GM21367 (cell line): ENCODE results near the gene FAAP100.
"Not testable (repeated sequence)": the region's sequence is repeated elsewhere in the genome, so short reads cannot be mapped to it uniquely, and the experiment has no call there.

ENCODE experiments used
- ATAC-seq: cut with Tn5 transposase; IDR thresholded peaks from one replicate; pipeline ENCODE4 v1.9.1; 2021; ENCODE audit not compliant: unreplicated experiment

Gene FAAP100

GRCh38 chr17:81539961-81540675, 12.0 kb downstream of the FAAP100 start:
- ATAC-seq = no peak

DNA sequence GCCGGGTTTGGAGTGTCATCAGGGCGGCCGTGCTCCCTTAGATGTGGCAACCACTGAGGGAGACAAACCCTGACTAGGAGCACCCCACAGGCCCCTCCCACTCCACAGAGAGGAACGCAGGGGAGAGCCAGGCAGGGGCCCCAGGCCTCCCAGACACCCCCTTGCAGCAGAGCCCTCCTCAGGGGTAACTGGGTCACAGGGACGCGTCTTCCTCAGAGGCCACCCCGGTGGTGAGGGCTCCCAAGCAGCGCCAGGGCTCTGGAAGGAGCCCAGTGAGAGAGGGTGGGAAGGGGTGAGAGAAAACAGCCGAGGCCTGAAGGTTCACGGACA, 12.6 kb downstream of the FAAP100 start:
- ATAC-seq = no peak

GRCh38 chr17:81538651-81539570, 13.2 kb downstream of the FAAP100 start:
- no peak for ATAC-seq

- no peak for ATAC-seq
Observed at GRCh38 chr17:81537856-81538555, 14.1 kb downstream of the FAAP100 start.

GRCh38 chr17:81537343-81537855, 14.8 kb downstream of the FAAP100 start:
- ATAC-seq = no peak

DNA sequence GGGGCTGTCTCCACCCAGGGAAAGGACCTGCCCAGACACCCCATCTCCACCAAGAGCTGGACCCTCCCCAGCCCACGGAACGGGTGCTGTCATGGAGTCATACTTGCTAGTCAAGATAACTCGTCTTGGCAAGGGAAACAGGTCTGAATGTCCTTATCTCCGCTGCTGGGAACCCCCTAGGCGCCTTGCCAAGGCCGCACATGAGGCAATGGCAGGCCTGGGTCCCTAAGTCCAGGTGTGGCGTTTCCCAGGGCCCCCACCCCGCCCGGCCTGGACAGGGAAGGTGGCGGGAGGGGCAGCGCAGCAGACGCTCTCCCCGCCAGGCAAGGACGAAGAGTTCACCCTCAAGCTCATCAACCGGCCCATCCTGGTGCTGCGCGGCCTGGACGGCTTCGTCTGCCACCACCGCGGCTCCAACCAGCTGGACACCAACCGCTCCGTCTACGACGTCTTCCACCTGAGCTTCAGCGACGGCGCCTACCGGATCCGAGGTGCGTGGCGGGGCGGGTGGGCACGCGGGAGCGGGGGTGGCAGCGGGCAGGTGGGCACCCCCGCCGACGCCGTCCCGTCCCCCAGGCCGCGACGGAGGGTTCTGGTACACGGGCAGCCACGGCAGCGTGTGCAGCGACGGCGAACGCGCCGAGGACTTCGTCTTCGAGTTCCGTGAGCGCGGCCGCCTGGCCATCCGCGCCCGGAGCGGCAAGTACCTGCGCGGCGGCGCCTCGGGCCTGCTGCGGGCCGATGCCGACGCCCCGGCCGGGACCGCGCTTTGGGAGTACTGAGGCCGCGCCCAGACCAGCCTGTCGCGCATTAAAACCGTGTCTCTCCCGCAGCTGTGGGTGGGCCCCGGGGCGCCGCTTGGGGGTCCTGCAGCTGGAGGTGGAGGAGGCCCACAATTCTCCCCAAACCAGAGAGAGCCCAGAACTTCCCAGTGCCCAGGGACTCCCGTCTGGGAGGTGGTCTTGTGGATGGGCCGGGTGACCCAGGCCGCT, 15.6 kb downstream of the FAAP100 start:
- ATAC-seq = no peak

- ATAC-seq = no peak
Observed at GRCh38 chr17:81535480-81536298, 16.5 kb downstream of the FAAP100 start.

GRCh38 chr17:81535007-81535328, 17.2 kb downstream of the FAAP100 start:
- no peak for ATAC-seq

- ATAC-seq = no peak
Observed at GRCh38 chr17:81534157-81535006, 17.8 kb downstream of the FAAP100 start.

DNA sequence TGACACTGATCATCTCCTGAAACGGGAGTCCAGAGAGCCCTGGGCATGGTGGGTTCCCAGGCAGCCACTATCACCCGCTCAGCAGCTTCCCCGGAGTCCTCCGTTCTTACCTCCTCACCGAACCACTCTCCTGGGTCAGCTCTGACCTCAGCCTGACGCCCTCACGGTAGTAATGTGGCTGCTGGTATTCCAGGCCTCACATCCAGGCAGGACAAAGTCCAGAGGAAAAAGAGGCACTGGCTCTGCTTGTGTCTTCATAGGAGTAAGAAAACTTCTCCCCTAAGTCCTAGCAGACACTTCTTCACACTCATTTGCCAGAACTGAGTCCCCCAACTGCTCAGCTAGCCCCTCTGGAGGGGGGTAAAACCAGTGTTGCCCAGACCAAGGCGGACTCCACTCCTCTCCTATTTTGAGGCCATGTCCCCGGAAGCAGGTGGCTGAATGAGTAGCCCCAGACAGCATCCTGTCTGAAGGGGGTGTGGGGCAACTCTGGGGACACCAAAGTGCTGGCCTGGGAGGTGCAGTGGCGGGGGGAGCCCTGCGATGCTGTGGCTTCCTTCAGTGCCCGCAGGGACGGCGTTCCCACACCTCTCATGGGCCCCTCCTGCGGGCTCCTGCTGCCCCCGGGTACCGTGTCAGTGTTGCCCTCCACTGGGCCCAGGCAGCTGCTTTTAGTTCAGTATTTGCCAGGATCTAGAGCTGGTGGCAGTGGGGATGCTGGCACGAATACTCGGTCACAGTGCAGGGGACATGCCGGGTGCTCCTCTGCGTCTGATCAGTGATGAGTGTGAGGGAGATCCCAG, 18.6 kb downstream of the FAAP100 start:
- no peak for ATAC-seq

- no peak for ATAC-seq
Observed at GRCh38 chr17:81532490-81533287, 19.5 kb downstream of the FAAP100 start.

DNA sequence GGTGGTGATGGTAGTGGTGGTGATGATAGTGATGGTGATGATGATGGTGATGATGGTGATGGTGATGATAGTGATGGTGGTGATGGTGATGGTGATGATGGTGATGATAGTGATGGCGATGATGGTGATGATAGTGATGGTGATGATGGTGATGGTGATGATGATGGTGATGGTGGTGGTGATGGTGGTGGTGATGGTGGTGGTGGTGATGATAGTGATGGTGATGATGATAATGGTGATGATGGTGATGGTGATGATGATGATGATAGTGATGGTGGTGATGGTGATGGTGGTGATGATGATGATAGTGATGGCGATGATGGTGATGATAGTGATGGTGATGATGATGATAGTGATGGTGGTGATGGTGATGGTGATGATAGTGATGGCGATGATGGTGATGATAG, 20.2 kb downstream of the FAAP100 start:
- not testable (repeated sequence) for ATAC-seq

GRCh38 chr17:81531013-81531412, 21.1 kb downstream of the FAAP100 start:
- not testable (repeated sequence) for ATAC-seq

GRCh38 chr17:81529437-81529803, 22.7 kb downstream of the FAAP100 start:
- no peak for ATAC-seq

DNA sequence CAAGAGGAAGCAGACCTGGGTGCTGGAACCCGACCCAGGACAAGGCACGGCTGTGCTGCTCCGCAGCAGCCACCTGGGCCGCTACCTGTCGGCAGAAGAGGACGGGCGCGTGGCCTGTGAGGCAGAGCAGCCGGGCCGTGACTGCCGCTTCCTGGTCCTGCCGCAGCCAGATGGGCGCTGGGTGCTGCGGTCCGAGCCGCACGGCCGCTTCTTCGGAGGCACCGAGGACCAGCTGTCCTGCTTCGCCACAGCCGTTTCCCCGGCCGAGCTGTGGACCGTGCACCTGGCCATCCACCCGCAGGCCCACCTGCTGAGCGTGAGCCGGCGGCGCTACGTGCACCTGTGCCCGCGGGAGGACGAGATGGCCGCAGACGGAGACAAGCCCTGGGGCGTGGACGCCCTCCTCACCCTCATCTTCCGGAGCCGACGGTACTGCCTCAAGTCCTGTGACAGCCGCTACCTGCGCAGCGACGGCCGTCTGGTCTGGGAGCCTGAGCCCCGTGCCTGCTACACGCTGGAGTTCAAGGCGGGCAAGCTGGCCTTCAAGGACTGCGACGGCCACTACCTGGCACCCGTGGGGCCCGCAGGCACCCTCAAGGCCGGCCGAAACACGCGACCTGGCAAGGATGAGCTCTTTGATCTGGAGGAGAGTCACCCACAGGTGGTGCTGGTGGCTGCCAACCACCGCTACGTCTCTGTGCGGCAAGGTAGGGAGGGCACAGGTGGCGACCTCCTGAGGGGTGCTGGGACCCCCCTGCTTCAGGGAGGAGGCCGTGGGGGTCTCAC, 23.3 kb downstream of the FAAP100 start:
- no peak for ATAC-seq

DNA sequence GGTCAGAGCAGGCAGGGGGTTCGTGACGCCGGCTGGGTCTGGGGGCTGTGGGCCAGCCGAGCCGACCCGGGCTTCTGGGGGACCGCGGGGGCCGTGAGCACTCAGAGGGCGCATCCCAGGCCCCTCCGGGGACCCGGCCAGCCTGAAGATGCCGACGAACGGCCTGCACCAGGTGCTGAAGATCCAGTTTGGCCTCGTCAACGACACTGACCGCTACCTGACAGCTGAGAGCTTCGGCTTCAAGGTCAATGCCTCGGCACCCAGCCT, 23.8 kb downstream of the FAAP100 start:
- ATAC-seq = no peak
